Endometrial microvascular endothelial cells (primary cell): ENCODE measurements around the gene ZNF689. TPM values are rescaled to one million over a fixed set of nuclear protein-coding genes. Genes with fewer than 3 reads are reported as not detected.
"Not testable (repeated sequence)": the region's sequence is repeated elsewhere in the genome, so short reads cannot be mapped to it uniquely, and the experiment has no call there.

ENCODE experiments used
- in situ Hi-C: cut with HindIII; loops from 2 replicates; pipeline ENCODE4 v1.10.0; 2017; ENCODE audit warnings: low sequenced_read_pairs, low pct_unique_long_range_greater_than_20kb; ENCODE audit errors: inconsistent ontology term
- total RNA-seq: library from RNA; depleted of rRNA; stranded (reverse); fragments of >200 nt; gene quantifications from one replicate; pipeline ENCODE4 v1.2.3, GENCODE V29; 2015; ENCODE audit errors: inconsistent ontology term

Gene ZNF689
- total RNA-seq, 1 donor from 2014 or later, result 11.2 TPM

DNA sequence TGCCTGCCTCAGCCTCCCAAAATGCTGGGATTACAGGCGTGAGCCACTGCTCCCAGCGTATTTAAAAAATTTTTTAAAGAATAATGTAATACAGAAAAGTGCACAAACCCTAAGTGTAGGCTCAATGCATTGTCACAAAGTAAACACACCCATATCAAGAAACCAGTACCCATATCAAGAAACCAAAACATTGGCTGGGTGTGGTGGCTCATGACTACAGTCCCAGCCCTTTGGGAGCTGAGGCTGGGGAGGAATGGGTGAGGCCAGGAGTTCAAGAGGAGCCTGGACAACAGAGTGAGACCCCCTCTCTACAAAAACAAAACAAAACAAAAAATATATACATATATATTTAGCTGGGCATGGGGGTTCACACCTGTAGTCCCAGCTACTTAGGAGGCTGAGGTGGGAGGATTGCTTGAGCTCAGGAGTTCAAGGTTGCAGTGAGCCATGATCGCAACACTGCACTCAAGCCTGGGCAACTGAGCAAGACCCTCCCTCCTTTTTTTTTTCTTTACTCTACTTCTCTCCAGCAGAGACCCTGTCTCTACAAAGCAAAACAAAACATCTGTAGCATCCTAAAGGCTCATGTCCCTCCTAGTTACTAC is 31.3 kb upstream of the ZNF689 start:
- in situ Hi-C loops, result no loop called here

DNA sequence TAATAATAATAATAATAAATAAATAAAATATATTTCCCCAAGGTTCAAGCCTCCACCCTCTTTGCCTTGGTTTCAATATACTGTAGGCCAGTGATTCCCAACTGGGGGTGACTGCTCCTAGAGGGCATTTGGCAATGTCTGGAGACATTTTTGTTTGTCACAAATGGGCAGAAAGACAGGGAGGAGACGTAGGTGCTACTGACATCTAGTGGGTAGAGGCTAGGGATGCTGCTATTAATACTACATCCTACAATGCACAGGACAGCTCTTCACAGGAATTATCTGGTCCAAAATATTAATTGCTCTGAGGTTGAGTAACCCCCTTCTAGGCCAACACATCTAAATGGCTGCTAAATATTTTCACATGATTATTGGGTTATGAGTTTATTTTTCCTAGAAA is 27.8 kb upstream of the ZNF689 start:
- in situ Hi-C loops, result no loop called here

DNA sequence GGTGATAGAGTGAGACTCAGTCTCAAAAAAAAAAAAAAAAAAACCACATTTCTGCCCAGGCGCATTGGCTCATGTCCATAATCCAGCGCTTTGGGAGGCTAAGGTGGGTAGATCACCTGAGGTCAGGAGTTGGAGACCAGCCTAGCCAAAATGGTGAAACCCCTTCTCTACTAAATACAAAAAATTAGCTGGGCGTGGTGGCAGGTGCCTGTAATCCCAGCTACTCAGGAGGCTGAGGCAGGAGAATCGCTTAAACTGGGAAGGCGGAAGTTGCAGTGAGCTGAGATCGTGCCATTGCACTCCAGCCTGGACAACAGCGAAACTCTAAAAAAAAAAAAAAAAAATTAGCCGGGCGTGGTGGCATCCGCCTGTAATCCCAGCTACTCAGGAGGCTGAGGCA is 26.9 kb upstream of the ZNF689 start:
- in situ Hi-C loops, result not testable (repeated sequence)

DNA sequence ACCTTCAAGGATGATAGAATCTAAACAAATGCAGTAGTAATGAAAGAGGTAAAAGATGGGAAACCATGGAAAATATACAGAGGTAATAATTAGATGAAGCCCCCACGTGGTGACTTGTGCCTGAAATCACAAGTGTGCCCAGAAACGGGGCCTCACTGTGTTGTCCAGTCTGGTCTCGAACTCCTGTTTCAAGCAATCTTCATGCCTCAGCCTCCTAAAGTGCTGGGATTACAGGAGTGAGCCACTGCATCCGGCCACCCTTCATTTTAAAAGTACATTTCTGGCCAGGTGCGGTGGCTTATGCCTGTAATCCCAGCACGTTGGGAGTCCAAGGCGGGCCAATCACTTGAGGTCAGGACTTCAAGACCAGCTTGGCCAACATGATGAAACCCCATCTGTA is 26.4 kb upstream of the ZNF689 start:
- in situ Hi-C loops, result no loop called here

DNA sequence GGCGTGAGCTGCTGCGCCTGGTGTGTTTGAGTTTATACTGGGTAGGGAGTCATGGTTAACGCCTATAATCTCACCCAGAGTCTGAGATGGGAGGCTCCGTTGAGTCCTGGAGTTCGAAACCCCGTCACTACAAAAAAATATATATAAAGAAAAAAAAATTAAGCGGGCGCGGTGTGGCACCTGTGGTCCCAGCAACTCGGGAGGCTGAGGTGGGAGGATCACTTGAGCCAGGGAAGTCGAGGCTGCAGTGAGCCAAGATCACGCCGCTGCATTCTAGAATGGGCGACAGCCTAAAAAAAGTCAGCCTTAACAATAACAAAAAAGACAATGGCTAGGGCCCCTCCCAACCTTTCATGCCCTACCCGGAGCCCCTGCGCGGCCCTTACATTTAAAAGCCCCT is 23.3 kb upstream of the ZNF689 start:
- in situ Hi-C loops, result no loop called here

DNA sequence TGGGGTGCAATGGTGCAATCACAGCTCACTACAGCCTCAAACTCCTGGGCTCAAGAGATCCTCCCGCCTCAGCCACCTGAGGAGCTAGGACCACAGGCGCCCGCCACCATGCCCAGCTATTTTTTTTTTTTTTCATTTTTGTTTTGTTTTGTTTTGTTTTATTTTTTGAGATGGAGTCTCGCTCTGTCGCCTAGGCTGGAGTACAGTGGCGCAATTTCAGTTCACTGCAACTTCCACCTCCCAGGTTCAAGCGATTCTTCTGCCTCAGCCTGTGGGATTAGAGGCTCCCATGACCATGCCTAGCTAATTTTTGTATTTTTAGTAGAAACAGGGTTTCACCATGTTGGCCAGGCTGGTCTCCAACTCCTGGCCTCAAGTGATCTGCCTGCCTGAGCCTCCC is 22.3 kb upstream of the ZNF689 start:
- in situ Hi-C loops, result not testable (repeated sequence)

DNA sequence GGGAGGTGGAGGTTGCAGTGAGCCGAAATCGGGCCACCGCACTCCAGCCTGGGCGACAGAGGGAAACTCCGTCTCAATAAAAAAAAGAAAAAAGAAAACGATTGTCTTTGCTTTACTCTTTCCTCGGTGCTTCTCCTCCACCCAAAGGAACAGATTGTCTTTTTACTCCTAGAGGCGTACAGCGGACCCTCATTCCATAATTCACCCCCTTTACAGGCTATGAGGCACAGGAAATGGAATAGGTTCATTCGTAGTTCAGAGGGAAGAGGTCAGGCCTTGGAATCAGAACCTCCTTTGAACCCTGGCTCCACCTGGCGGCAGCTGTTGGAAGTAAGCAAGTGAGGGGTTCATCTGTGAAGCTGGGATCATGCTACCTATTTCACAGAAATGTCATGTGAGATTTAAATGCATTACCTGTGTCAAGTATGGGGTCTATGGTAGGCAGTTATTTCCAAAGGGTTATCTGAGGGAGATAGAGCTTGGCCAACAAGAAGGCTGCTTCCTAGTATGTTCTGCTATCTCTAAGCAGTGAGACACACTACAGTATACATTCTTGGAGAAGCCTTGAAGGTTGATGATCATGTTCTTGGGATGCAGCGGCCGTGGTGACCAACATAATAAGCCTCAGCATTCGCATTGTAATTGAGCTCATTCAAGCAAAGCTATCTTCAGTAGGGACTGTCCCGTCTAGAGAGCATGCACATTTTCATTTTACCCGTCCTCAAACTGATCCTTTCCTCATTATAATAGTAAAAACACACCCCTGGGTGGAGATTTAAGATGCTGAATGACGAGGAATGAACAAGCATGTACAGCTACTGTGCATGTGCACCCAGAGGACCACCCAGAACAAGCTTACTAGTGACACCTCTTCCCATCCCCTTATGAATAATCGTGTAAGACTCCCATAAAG is 18.7 kb upstream of the ZNF689 start:
- in situ Hi-C loops, result no loop called here

DNA sequence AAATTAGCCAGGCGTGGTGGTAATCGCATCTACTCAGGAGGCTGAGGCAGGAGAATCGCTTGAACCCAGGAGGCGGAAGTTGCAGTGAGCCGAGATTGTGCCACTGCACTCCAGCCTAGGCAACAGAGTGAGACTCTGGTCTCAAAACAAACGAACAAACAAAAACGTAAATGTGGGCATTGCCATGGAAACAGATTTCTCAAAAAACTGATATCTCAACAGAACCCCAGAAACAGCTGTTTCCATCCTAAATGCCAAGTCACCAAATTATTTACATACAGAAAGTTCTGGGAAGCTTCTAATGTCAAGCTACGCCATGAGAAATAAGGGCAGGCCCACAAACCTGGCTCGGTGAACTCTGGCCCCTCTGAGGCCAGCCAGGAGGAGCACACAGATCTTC is 16.0 kb upstream of the ZNF689 start:
- in situ Hi-C loops, result no loop called here

DNA sequence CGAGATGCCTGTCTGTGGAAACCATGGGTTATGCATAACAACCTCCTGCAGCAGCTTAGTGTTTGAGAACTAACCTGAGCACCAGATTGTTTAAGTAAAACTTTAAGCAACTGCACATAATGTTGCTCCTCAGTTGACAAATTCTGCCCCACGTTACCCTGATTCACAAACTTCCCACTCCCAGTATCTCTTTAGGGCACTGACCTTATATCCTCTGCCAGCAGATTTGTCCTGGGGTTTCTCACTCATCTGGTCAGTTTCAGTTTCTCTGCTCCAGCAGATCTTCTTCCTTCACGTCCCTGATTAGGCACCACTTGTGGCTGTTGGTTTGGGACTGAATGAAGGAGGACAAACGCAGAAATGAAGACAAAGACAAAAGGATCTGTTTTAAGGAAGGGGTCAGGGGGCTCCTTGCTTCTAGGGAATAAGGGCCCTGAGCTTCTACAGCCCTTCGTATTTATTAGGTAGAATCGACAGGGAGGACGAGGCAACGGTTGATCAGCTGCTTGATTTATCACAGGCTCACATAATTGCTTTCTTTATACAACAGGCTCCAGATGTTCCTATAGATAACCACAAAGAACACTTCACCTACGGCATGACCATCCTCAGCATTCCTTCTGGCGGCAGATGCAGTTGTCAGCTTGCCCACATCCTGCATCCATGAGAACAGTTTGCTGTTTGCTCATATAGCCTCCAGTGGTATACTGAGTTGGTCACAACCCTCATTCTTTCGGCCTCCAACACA is 13.5 kb upstream of the ZNF689 start:
- in situ Hi-C loops, result no loop called here

DNA sequence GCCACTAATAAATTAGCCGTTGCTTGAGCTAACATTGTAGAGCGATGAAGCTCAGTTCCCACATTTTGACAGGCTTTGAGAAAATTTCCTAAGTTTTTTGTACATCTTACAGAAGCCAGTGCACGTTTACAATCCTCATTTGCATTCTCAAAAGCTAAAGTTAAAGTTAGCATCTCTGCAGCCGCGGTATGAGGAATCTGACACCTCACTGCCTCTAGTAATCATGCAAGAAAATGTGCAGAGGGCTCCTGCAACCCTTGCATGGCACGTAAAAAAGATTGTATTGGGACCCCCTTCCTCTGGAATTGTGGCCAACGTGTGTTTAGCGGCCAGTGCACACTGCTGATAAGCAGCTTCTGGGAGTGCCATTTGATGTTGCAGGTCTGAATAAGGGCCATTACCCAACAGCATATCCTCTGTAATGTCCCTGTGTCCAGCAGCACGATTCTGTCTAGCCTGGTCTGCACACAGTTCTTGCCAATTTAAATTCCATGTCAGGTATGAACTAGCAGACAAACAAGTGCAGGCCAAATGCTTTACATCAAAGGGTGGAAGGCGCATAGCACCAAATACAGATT is 12.4 kb upstream of the ZNF689 start:
- in situ Hi-C loops, result no loop called here

DNA sequence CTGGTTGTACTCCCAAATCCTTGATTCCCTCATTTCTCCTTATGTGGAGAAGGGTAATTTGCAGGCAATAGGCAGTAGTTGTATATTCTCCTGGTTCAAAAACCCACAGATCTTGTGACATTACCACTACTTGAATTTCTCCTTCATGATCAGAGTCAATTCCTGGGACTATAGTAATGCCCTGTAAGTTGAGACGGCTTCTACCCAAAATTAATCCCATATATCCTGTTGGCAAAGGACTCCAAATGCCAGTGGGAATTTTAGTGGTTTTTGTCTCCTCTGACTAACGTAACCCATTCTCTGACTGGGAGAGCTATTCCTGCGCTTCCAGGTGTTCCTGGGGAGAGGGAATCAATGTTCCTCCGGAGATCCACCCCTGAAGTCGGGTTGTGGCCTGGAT is 11.6 kb upstream of the ZNF689 start:
- in situ Hi-C loops, result no loop called here

DNA sequence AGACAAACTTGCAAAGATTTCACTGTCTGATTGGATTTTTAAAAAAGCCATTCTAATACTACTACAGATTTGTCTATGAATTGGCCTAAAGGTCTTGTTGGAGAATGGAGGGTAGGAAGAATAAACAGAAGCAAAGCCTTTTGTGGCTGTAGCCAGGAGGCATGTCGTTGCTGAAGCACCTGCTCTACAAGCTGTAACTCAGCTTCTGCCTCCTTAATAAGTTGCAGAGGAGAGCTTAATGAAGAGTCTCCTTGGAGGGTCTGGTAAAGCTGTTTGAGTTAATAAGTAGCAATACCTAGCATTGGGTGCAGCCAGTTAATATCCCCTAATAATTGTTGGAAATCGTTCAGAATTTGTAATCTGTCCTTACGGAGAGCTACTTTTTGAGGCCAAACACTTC is 10.0 kb upstream of the ZNF689 start:
- in situ Hi-C loops, result no loop called here

DNA sequence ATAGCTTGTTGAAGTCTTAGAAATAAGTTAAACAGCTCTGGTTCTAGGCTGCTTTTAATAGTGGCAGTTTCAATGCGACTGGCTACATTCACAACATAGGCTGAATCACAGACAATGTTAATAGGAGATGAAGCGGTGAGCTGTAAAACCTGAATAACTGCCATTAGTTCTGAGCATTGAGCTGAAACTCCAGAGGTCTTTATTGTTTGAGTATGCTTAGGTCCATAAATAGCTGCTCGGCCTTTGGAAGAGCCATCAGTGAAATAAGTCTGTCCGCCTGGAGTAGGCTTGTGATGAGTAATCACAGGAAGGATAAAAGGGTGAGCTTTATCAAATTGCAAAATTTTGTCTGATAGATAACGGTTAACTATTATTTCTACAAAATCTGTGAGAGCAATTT is 9.4 kb upstream of the ZNF689 start:
- in situ Hi-C loops, result no loop called here

DNA sequence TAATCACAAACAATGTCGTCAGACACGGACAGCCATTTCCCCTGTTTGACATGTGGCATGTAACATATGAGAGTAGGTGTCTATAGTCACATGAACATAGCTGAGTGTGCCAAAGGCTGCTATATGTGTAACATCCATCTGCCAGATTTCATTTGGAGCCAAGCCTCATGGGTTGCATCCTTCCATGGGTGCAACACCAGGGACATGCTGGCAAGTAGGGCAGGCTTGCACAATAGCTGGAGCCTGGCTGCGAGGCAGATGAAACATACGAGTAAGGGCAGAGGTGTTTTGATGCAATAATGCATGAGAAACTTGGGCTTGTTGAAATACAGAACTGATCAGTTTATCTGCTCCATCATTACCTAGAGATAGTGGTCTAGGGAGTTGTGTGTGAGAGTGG is 9.0 kb upstream of the ZNF689 start:
- in situ Hi-C loops, result no loop called here

DNA sequence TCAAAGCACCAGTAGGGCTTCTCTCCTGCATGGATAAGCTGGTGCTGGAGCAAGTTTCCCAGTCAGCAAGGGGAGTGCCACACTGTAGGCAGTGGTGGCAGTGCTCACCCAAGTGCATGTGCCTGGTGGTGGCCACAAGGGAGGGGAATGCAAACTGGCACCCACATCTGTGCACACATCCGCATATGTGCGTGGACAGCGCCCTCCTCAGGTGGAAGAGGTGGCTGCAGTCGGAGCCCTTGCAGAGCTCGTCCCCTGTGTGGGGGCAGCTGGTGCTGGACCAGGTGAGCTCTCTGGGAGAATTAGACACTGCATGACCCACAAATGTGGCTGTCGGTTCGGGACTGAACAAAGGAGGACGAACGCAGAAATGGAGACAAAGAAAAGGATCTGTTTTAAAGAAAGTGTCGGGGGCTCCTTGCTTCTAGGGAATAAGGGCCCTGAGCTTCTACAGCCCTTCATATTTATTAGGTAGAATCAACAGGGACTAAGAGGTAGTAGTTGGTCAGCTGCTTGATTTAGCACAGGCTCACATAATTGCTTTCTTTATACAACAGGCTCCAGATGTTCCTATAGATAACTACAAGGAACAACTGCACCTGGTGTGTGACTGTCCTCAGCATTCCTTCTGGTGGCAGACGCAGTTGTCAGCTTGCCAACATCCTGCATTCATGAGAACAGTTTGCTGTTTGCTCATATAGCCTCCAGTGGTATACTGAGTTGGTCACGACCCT is 5.3 kb upstream of the ZNF689 start:
- in situ Hi-C loops, result no loop called here

DNA sequence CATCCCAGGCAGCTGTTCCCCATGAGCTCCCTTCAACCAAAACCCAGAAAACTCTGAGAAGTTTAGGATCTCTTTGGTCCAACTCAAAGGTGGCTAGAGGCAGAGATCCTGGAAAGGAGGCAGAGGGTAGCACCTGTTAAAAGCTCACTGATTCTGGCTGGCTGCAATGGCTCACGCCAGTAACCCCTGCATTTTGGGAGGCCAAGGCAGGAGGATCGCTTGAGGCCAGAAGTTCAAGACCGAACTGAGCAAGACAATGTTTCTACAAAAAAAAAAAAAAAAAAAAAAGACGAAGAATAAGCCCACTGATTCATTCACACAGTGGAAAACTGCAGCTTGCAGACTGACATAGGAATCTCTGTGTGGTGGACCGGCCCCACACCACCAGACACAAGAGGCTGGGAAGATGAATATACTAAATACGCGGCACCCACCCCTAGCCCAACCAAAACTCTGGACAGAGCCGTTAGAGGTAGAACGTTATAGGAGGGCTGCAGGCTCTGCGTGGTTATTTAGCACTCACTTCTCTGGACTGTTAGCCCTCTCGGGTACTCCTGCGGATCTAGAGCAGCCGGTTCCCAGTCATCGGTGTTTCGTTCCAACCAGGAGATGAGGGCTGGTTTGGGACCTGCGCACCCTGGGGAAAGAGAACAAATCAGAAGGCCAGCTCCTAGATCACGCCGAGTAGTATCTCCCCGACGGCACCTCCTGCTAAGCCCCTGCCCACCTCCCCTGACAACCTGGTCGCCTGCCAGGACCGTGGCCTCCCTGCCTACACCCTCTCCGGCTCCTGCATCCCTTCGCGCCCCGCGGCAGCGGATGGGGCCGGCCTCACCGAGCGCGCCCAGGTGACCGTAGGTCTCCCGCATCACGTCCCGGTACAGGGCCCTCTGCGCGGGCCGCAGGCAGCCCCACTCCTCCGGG is 925 bp downstream of the ZNF689 start:
- in situ Hi-C loops, result no loop called here

DNA sequence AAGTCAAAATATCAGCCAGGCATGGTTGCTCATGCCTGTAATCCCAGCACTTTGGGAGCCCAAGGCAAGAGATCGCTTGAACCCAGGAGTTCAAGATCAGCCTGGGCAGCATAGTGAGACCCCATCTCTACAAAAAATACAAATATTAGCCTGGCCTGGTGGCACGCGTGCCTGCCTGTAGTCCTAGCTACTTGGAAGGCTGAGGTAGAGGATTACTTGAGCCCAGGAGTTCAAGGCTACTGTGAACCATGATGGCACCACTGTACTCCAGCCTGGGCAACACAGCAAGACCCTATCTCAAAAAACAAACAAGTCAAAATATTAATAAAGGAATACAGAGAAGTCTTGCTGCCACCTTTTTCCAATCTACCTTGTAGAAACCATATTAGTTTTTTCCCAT is 4.2 kb downstream of the ZNF689 start:
- in situ Hi-C loops, result no loop called here

DNA sequence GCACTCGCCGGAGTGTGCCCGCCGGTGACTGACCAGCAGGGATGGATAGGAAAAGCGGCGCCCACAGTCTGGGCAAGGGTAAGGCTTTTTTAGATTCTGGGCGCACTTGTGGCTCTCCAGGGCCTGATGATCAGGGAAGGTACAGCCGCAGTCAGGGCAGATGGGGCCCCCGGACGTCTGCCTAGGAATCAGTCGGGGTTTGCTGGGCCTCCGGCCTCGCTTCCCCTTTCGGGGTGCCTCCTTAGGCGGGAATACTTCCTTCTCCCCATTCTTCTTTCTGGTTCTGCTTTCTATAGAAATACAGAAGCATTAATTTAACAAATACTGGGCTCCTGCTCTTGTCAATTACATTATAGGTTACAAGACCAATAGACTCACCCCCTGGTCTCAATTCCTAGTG is 5.0 kb downstream of the ZNF689 start:
- in situ Hi-C loops, result no loop called here
